ENCODE measurements around the gene LONP1.

DNA sequence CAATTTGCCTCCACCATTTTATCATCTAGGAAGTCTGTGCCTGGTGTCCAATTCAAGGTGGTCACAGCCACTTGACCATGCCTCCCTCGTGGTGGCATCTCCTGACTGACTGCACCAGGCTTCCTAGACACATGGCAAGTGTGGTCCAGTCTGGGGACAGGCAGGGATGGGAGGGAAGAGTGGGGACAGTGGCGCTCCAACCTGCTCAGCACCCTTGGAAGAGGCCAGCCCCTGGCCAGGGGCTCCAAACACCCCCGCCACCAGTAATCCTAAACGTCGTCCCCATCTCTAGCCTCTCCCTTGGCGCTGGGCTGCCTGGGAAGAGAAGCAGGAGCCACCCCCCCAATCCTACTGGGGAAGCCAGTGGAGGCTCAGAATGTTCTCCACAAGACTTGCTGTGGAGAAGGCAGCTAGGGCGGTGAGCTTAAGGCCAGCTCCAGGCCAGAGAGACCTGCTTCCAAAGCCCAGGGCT, 27.2 kb downstream of the LONP1 start:
- TF ChIP-seq, protein P1, sequence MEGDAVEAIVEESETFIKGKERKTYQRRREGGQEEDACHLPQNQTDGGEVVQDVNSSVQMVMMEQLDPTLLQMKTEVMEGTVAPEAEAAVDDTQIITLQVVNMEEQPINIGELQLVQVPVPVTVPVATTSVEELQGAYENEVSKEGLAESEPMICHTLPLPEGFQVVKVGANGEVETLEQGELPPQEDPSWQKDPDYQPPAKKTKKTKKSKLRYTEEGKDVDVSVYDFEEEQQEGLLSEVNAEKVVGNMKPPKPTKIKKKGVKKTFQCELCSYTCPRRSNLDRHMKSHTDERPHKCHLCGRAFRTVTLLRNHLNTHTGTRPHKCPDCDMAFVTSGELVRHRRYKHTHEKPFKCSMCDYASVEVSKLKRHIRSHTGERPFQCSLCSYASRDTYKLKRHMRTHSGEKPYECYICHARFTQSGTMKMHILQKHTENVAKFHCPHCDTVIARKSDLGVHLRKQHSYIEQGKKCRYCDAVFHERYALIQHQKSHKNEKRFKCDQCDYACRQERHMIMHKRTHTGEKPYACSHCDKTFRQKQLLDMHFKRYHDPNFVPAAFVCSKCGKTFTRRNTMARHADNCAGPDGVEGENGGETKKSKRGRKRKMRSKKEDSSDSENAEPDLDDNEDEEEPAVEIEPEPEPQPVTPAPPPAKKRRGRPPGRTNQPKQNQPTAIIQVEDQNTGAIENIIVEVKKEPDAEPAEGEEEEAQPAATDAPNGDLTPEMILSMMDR (IDR thresholded peaks at IDR 0.05) = no peak
- no peak for TF ChIP-seq POLR2A (IDR thresholded peaks at IDR 0.05)

Measured in Peyer's patch (tissue), 4 donors.